WTC11 (cell line): ENCODE data around the gene SLC24A3. TPM values are rescaled to one million over a fixed set of nuclear protein-coding genes. Genes with fewer than 3 reads are reported as not detected.

Source experiments
- ATAC-seq: fragments of 200-7000 bp; cut with Tn5 transposase; 2 replicates; pipeline ENCODE4 v1.10.0; 2021; ENCODE audit warnings: mild to moderate bottlenecking, moderate library complexity
- CTCF ChIA-PET: fragments of 300-600 bp; sonication (Branson Sonifier 250); formaldehyde crosslinking; loops from one replicate; lab custom pipeline; 2021; ENCODE audit warnings: antibody characterized with exemption; lab: Charles Lee
- POLR2A ChIA-PET: fragments of 350-600 bp; sonication (Branson Sonifier 250); formaldehyde crosslinking; loops from one replicate; lab custom pipeline; 2021; ENCODE audit warnings: antibody characterized with exemption; lab: Charles Lee
- DNase-seq: peaks from one replicate; pipeline ENCODE4 v3.0.0; 2021; ENCODE audit warnings: low spot score
- H3K27ac Mint-ChIP-seq: 2 replicates; pipeline ENCODE4 v1.8.0; 2021; ENCODE audit warnings: mixed read lengths
- H3K27me3 Mint-ChIP-seq: 2 replicates; pipeline ENCODE4 v1.8.0; 2021; ENCODE audit warnings: low read depth, mild to moderate bottlenecking, moderate library complexity, mixed read lengths
- H3K36me3 Mint-ChIP-seq: 2 replicates; pipeline ENCODE4 v1.8.0; 2021; ENCODE audit warnings: mixed read lengths
- H3K4me1 Mint-ChIP-seq: 2 replicates; pipeline ENCODE4 v1.8.0; 2022; ENCODE audit warnings: mixed read lengths
- H3K4me3 Mint-ChIP-seq: 2 replicates; pipeline ENCODE4 v1.8.0; 2021; ENCODE audit warnings: mild to moderate bottlenecking, moderate library complexity, mixed read lengths
- H3K9me3 Mint-ChIP-seq: 2 replicates; pipeline ENCODE4 v1.8.0; 2021; ENCODE audit warnings: mixed read lengths
- CREM ChIP-seq: sonication (generic); formaldehyde crosslinking; IDR thresholded peaks from 2 replicates; pipeline ENCODE4 v1.8.1; 2022; ENCODE audit warnings: mild to moderate bottlenecking, missing genetic modification reagents, moderate library complexity
- EMX1 ChIP-seq: fragments of 250-450 bp; sonication (Bioruptor Pico); IDR thresholded peaks from 2 replicates; pipeline ENCODE4 v1.8.0; 2021; ENCODE audit warnings: mild to moderate bottlenecking
- GRHL2 ChIP-seq: fragments of 250-450 bp; sonication (Bioruptor Pico); IDR thresholded peaks from 2 replicates; pipeline ENCODE4 v1.8.0; 2022; ENCODE audit warnings: mild to moderate bottlenecking, moderate library complexity; ENCODE audit not compliant: insufficient replicate concordance, severe bottlenecking
- JUN ChIP-seq: sonication (generic); formaldehyde crosslinking; IDR thresholded peaks from 2 replicates; pipeline ENCODE4 v1.8.0; 2023; ENCODE audit warnings: mild to moderate bottlenecking, missing genetic modification reagents
- KAT7 ChIP-seq: sonication (generic); formaldehyde crosslinking; IDR thresholded peaks from 2 replicates; pipeline ENCODE4 v1.8.1; 2023; ENCODE audit warnings: missing genetic modification reagents, mild to moderate bottlenecking, borderline replicate concordance
- MYBL2 ChIP-seq: sonication (generic); formaldehyde crosslinking; IDR thresholded peaks from 2 replicates; pipeline ENCODE4 v1.8.1; 2023; ENCODE audit warnings: mild to moderate bottlenecking, moderate library complexity, missing genetic modification reagents
- NFATC4 ChIP-seq: fragments of 250-450 bp; sonication (Bioruptor Pico); IDR thresholded peaks from 2 replicates; pipeline ENCODE4 v1.9.0; 2021; ENCODE audit warnings: mild to moderate bottlenecking
- NFYB ChIP-seq: sonication (generic); formaldehyde crosslinking; conservative IDR thresholded peaks from 2 replicates; pipeline ENCODE4 v1.8.0; 2022; ENCODE audit warnings: low read depth, missing genetic modification reagents
- SMAD3 ChIP-seq: sonication (generic); formaldehyde crosslinking; IDR thresholded peaks from 2 replicates; pipeline ENCODE4 v1.8.0; 2022; ENCODE audit warnings: missing genetic modification reagents, mild to moderate bottlenecking, borderline replicate concordance
- ZNF121 ChIP-seq: sonication (generic); formaldehyde crosslinking; IDR thresholded peaks from 2 replicates; pipeline ENCODE4 v1.8.0; 2023; ENCODE audit warnings: missing genetic modification reagents
- ZNF219 ChIP-seq: sonication (generic); formaldehyde crosslinking; IDR thresholded peaks from 2 replicates; pipeline ENCODE4 v1.8.0; 2023; ENCODE audit warnings: missing genetic modification reagents, mild to moderate bottlenecking, borderline replicate concordance
- ZNF317 ChIP-seq: sonication (generic); formaldehyde crosslinking; IDR thresholded peaks from 2 replicates; pipeline ENCODE4 v1.8.1; 2023; ENCODE audit warnings: low read depth, mild to moderate bottlenecking, moderate library complexity, missing genetic modification reagents, borderline replicate concordance
- ZNF396 ChIP-seq: fragments of 250-450 bp; sonication (Bioruptor Pico); IDR thresholded peaks from 2 replicates; pipeline ENCODE4 v1.8.0; 2021; ENCODE audit warnings: mild to moderate bottlenecking, moderate library complexity, borderline replicate concordance
- total RNA-seq: library from RNA; stranded (reverse); gene quantifications from 3 replicates; pipeline ENCODE4 v1.2.3, GENCODE V29; 2021
- TF ChIP-seq, protein P1 (sequence below): sonication (generic); formaldehyde crosslinking; IDR thresholded peaks from 2 replicates; pipeline ENCODE4 v1.8.0; 2022; ENCODE audit warnings: mild to moderate bottlenecking, missing genetic modification reagents
- TF ChIP-seq, protein P2 (sequence below): sonication (generic); formaldehyde crosslinking; IDR thresholded peaks from 2 replicates; pipeline ENCODE4 v1.8.0; 2023; ENCODE audit warnings: missing genetic modification reagents, mild to moderate bottlenecking, borderline replicate concordance
- TF ChIP-seq, protein P3 (sequence below): sonication (generic); formaldehyde crosslinking; conservative IDR thresholded peaks from 2 replicates; pipeline ENCODE4 v1.8.1; 2023; ENCODE audit warnings: mild to moderate bottlenecking, low read depth, missing genetic modification reagents, moderate library complexity
- TF ChIP-seq, protein P4 (sequence below): sonication (generic); formaldehyde crosslinking; IDR thresholded peaks from 2 replicates; pipeline ENCODE4 v1.8.1; 2022; ENCODE audit warnings: missing genetic modification reagents, borderline replicate concordance
- TF ChIP-seq, protein P5 (sequence below): sonication (generic); formaldehyde crosslinking; IDR thresholded peaks from 2 replicates; pipeline ENCODE4 v1.8.0; 2023; ENCODE audit warnings: missing genetic modification reagents
- TF ChIP-seq, protein P6 (sequence below): fragments of 250-450 bp; sonication (Bioruptor Pico); IDR thresholded peaks from 2 replicates; pipeline ENCODE4 v1.8.0; 2021; ENCODE audit warnings: mild to moderate bottlenecking
- TF ChIP-seq, protein P7 (sequence below): sonication (generic); formaldehyde crosslinking; IDR thresholded peaks from 2 replicates; pipeline ENCODE4 v1.8.1; 2022; ENCODE audit warnings: mild to moderate bottlenecking, missing genetic modification reagents, moderate library complexity, borderline replicate concordance

Gene SLC24A3
- total RNA-seq, 1 experiment from 2014 or later: 5.7 TPM

DNA sequence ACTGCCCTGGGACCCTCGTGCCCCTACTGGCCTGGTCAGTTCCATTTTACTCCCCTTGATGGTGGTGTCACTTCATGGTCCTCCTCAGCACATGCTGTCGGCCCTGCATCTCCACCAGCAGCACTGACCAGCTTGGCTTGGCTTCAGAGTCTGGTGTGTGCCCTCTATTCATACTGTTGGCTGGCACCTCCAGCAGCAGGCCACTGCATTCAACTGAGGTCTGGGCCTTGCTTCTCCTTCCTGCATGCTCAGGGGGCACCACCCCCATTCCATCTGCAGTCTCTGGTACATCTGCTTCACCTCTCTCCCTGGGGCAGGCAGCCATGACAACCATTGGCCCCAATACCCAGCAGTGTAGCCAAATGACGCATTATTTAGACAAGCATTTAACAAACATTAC, 155.9 kb downstream of the SLC24A3 start:
- H3K4me3 Mint-ChIP-seq: no peak overlapping the region
- POLR2A ChIA-PET: no interaction called here
- TF ChIP-seq SMAD3: no peak
- TF ChIP-seq ZNF396 (CRISPR knock-in tag): no peak
- no peak for TF ChIP-seq ZNF219 (CRISPR knock-in tag)
- TF ChIP-seq, protein P1, sequence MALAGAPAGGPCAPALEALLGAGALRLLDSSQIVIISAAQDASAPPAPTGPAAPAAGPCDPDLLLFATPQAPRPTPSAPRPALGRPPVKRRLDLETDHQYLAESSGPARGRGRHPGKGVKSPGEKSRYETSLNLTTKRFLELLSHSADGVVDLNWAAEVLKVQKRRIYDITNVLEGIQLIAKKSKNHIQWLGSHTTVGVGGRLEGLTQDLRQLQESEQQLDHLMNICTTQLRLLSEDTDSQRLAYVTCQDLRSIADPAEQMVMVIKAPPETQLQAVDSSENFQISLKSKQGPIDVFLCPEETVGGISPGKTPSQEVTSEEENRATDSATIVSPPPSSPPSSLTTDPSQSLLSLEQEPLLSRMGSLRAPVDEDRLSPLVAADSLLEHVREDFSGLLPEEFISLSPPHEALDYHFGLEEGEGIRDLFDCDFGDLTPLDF (CRISPR knock-in tag): no peak
- no peak for TF ChIP-seq NFYB (CRISPR knock-in tag)
- no peak for TF ChIP-seq CREM (CRISPR knock-in tag)
- TF ChIP-seq, protein P2, sequence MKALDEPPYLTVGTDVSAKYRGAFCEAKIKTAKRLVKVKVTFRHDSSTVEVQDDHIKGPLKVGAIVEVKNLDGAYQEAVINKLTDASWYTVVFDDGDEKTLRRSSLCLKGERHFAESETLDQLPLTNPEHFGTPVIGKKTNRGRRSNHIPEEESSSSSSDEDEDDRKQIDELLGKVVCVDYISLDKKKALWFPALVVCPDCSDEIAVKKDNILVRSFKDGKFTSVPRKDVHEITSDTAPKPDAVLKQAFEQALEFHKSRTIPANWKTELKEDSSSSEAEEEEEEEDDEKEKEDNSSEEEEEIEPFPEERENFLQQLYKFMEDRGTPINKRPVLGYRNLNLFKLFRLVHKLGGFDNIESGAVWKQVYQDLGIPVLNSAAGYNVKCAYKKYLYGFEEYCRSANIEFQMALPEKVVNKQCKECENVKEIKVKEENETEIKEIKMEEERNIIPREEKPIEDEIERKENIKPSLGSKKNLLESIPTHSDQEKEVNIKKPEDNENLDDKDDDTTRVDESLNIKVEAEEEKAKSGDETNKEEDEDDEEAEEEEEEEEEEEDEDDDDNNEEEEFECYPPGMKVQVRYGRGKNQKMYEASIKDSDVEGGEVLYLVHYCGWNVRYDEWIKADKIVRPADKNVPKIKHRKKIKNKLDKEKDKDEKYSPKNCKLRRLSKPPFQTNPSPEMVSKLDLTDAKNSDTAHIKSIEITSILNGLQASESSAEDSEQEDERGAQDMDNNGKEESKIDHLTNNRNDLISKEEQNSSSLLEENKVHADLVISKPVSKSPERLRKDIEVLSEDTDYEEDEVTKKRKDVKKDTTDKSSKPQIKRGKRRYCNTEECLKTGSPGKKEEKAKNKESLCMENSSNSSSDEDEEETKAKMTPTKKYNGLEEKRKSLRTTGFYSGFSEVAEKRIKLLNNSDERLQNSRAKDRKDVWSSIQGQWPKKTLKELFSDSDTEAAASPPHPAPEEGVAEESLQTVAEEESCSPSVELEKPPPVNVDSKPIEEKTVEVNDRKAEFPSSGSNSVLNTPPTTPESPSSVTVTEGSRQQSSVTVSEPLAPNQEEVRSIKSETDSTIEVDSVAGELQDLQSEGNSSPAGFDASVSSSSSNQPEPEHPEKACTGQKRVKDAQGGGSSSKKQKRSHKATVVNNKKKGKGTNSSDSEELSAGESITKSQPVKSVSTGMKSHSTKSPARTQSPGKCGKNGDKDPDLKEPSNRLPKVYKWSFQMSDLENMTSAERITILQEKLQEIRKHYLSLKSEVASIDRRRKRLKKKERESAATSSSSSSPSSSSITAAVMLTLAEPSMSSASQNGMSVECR (CRISPR knock-in tag): no peak
- TF ChIP-seq, protein P3, sequence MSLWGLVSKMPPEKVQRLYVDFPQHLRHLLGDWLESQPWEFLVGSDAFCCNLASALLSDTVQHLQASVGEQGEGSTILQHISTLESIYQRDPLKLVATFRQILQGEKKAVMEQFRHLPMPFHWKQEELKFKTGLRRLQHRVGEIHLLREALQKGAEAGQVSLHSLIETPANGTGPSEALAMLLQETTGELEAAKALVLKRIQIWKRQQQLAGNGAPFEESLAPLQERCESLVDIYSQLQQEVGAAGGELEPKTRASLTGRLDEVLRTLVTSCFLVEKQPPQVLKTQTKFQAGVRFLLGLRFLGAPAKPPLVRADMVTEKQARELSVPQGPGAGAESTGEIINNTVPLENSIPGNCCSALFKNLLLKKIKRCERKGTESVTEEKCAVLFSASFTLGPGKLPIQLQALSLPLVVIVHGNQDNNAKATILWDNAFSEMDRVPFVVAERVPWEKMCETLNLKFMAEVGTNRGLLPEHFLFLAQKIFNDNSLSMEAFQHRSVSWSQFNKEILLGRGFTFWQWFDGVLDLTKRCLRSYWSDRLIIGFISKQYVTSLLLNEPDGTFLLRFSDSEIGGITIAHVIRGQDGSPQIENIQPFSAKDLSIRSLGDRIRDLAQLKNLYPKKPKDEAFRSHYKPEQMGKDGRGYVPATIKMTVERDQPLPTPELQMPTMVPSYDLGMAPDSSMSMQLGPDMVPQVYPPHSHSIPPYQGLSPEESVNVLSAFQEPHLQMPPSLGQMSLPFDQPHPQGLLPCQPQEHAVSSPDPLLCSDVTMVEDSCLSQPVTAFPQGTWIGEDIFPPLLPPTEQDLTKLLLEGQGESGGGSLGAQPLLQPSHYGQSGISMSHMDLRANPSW (CRISPR knock-in tag): no peak
- TF ChIP-seq NFATC4 (CRISPR knock-in tag): no peak
- no peak for TF ChIP-seq GRHL2
- TF ChIP-seq, protein P4, sequence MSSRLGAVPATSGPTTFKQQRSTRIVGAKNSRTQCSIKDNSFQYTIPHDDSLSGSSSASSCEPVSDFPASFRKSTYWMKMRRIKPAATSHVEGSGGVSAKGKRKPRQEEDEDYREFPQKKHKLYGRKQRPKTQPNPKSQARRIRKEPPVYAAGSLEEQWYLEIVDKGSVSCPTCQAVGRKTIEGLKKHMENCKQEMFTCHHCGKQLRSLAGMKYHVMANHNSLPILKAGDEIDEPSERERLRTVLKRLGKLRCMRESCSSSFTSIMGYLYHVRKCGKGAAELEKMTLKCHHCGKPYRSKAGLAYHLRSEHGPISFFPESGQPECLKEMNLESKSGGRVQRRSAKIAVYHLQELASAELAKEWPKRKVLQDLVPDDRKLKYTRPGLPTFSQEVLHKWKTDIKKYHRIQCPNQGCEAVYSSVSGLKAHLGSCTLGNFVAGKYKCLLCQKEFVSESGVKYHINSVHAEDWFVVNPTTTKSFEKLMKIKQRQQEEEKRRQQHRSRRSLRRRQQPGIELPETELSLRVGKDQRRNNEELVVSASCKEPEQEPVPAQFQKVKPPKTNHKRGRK: no peak
- no peak for TF ChIP-seq JUN (CRISPR knock-in tag)
- no peak for TF ChIP-seq ZNF121
- no peak for TF ChIP-seq KAT7
- no peak for TF ChIP-seq ZNF317
- TF ChIP-seq, protein P5, sequence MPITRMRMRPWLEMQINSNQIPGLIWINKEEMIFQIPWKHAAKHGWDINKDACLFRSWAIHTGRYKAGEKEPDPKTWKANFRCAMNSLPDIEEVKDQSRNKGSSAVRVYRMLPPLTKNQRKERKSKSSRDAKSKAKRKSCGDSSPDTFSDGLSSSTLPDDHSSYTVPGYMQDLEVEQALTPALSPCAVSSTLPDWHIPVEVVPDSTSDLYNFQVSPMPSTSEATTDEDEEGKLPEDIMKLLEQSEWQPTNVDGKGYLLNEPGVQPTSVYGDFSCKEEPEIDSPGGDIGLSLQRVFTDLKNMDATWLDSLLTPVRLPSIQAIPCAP (CRISPR knock-in tag): no peak
- TF ChIP-seq MYBL2 (CRISPR knock-in tag): no peak
- TF ChIP-seq, protein P6, sequence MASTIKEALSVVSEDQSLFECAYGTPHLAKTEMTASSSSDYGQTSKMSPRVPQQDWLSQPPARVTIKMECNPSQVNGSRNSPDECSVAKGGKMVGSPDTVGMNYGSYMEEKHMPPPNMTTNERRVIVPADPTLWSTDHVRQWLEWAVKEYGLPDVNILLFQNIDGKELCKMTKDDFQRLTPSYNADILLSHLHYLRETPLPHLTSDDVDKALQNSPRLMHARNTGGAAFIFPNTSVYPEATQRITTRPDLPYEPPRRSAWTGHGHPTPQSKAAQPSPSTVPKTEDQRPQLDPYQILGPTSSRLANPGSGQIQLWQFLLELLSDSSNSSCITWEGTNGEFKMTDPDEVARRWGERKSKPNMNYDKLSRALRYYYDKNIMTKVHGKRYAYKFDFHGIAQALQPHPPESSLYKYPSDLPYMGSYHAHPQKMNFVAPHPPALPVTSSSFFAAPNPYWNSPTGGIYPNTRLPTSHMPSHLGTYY (CRISPR knock-in tag): no peak
- TF ChIP-seq, protein P7, sequence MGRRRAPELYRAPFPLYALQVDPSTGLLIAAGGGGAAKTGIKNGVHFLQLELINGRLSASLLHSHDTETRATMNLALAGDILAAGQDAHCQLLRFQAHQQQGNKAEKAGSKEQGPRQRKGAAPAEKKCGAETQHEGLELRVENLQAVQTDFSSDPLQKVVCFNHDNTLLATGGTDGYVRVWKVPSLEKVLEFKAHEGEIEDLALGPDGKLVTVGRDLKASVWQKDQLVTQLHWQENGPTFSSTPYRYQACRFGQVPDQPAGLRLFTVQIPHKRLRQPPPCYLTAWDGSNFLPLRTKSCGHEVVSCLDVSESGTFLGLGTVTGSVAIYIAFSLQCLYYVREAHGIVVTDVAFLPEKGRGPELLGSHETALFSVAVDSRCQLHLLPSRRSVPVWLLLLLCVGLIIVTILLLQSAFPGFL: no peak
- no peak for TF ChIP-seq EMX1 (CRISPR knock-in tag)
- no peaks in the 10 kb centered on the region for H3K27me3 Mint-ChIP-seq
- no peaks in the 10 kb centered on the region for H3K36me3 Mint-ChIP-seq
- CTCF ChIA-PET: no interaction called here
- H3K4me1 Mint-ChIP-seq: peaks cover 12% of the 10 kb centered on the region
- H3K27ac Mint-ChIP-seq: no peak overlapping the region
- ATAC-seq (no peak), DNase-seq (no peak)
- no peaks in the 10 kb centered on the region for H3K9me3 Mint-ChIP-seq
